Type B pancreatic cell (in vitro differentiated cells): ENCODE data around the gene PNPO. TPM values are rescaled to one million over a fixed set of nuclear protein-coding genes. Genes with fewer than 3 reads are reported as not detected.
"Not testable (repeated sequence)": the region's sequence is repeated elsewhere in the genome, so short reads cannot be mapped to it uniquely, and the experiment has no call there.

Experiments
- DNase-seq: peaks from one replicate; pipeline ENCODE4 v3.0.0; 2021; ENCODE audit warnings: mixed read lengths; ENCODE audit not compliant: unreplicated experiment; ENCODE audit errors: extremely low spot score
- H3K27ac Mint-ChIP-seq: 2 replicates; pipeline ENCODE4 v1.8.0; 2021; ENCODE audit warnings: mild to moderate bottlenecking, mixed read lengths
- H3K27me3 Mint-ChIP-seq: 2 replicates; pipeline ENCODE4 v1.8.0; 2021; ENCODE audit warnings: mixed read lengths
- H3K36me3 Mint-ChIP-seq: 2 replicates; pipeline ENCODE4 v1.8.0; 2021; ENCODE audit warnings: mixed read lengths
- H3K4me1 Mint-ChIP-seq: one replicate; pipeline ENCODE4 v1.8.0; 2021; ENCODE audit warnings: mixed read lengths; ENCODE audit not compliant: unreplicated experiment
- H3K4me3 Mint-ChIP-seq: 2 replicates; pipeline ENCODE4 v1.8.0; 2021; ENCODE audit warnings: mild to moderate bottlenecking, mixed read lengths
- H3K9me3 Mint-ChIP-seq: 2 replicates; pipeline ENCODE4 v1.8.0; 2021; ENCODE audit warnings: mixed read lengths
- total RNA-seq: library from RNA; stranded (reverse); gene quantifications from 2 replicates; pipeline ENCODE4 v1.2.1, GENCODE V29; 2021; ENCODE audit warnings: low replicate concordance
- TF ChIP-seq, protein P1 (sequence below): fragments of 200-600 bp; sonication (generic); conservative IDR thresholded peaks from 2 replicates; pipeline ENCODE4 v1.5.0; 2021; ENCODE audit warnings: antibody characterized with exemption, mild to moderate bottlenecking

The PNPO gene
- total RNA-seq, 1 donor from 2014 or later, result 12.8 TPM

DNA sequence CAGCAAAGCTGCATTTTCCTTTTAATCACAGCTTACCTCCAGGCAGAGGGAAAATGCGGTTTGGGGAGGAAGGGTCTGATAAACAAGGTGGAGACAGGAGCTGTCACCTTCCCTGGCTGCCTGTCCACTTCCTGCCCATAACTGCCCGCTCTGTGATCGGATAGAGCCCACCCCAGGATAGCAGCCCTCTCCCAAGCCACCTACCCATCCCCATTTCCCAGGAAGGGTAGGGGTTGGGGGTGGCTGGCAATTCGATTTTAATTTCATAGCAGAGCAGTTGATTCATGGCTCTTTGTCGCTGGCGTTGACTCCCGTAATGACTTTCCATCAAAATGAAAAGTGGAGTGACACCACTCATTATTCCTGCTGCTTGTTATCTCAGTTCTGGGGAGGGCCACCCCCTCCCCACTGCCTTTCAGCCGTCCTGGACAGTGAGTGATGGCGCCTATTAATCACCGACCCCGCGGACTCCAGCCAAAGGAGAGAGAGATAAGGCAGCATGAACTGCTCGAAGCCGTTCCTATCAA is 40.8 kb downstream of the PNPO start:
- TF ChIP-seq, protein P1, sequence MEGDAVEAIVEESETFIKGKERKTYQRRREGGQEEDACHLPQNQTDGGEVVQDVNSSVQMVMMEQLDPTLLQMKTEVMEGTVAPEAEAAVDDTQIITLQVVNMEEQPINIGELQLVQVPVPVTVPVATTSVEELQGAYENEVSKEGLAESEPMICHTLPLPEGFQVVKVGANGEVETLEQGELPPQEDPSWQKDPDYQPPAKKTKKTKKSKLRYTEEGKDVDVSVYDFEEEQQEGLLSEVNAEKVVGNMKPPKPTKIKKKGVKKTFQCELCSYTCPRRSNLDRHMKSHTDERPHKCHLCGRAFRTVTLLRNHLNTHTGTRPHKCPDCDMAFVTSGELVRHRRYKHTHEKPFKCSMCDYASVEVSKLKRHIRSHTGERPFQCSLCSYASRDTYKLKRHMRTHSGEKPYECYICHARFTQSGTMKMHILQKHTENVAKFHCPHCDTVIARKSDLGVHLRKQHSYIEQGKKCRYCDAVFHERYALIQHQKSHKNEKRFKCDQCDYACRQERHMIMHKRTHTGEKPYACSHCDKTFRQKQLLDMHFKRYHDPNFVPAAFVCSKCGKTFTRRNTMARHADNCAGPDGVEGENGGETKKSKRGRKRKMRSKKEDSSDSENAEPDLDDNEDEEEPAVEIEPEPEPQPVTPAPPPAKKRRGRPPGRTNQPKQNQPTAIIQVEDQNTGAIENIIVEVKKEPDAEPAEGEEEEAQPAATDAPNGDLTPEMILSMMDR, result no peak
- peaks cover 20% of the 10 kb centered on the region for H3K4me1 Mint-ChIP-seq
- H3K27me3 Mint-ChIP-seq, result peaks cover 6% of the 10 kb centered on the region
- no peak for DNase-seq
- H3K9me3 Mint-ChIP-seq, result no peaks in the 10 kb centered on the region
- no peak overlapping the region for H3K4me3 Mint-ChIP-seq
- no peak overlapping the region for H3K27ac Mint-ChIP-seq
- H3K36me3 Mint-ChIP-seq, result peaks cover 35% of the 10 kb centered on the region

DNA sequence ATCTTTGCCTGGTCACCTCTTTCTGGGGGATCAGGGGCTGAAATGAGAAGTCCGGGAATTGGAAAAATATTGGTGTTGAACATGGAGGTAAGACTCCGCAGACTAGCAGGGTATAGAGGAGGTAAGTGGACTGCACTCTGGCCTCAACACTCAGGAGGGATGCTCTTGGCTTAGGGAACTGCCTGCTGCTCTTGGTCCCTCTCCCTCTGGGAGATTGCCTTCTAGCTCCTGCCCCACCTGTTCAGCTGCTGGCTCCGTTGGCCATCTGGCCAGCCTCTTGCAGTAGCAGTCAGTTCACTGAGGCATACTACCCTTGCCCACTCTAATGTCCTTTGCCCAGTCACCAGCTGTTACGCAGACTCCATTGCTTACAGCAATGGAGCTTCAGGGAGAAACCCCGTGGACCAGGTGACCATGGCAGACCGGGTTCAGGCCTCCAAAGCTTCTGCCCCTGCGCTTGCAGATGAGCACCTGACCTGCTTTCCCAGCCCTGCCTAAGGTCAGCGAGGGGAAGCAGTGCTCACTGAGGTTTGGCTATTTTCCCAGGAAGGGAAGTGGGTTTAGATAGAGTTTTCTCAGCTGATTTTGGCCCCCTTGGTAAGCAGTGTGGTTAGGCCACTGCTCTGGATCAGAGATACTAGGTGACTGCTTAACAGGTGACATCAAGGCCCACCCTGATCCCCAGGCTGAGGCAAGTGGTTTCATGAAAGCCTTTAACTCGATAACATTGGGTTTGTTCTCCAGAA is 41.4 kb downstream of the PNPO start:
- Mint-ChIP-seq H3K27me3 (peaks cover 9% of the 10 kb centered on the region), H3K9me3 (no peaks in the 10 kb centered on the region), H3K27ac (peak overlapping the region; percentile 29), H3K4me1 (peaks cover 27% of the 10 kb centered on the region), H3K4me3 (peak overlapping the region; percentile 25), H3K36me3 (peaks cover 31% of the 10 kb centered on the region)
- DNase-seq, result no peak
- TF ChIP-seq, protein P1, result no peak

DNA sequence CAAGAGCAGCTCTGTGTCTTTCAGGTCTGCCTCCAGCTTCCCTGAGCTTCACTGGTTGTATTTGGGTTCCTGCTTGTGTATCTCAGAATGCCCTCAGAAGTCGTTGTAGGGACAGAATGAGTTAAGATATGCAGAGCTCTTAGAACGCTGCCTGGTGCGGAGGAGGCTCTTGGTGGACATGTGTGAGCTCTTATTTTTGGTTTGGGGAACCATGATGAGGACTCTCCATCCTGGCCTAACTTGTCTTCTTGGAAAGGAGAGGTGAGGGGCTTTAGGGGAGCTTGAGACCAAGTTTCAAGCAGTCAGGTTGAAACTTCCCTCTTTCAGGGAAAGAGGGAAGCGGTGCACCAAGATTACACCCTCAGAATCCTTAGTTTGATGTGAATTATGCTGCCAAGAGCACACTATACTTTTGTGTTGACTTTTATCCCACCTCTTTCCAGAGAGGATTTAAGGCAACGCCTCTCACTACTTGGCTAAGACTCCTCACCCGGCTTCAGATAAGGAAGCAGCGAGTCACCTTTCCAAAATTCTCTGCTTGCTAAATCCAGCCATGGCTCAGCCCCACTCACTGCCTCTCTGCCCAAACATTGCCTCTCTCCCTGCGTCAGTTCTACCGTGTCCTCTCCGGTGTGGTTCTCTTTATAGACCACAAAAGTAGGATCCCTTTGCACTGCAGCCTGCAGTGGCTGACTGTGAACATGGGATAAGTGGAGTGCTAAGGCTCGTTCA is 42.3 kb downstream of the PNPO start:
- Mint-ChIP-seq H3K9me3 (no peaks in the 10 kb centered on the region), H3K4me3 (no peak overlapping the region), H3K27ac (no peak overlapping the region), H3K27me3 (peaks cover 9% of the 10 kb centered on the region), H3K4me1 (peaks cover 32% of the 10 kb centered on the region), H3K36me3 (peaks cover 31% of the 10 kb centered on the region)
- TF ChIP-seq, protein P1, result no peak
- no peak for DNase-seq

DNA sequence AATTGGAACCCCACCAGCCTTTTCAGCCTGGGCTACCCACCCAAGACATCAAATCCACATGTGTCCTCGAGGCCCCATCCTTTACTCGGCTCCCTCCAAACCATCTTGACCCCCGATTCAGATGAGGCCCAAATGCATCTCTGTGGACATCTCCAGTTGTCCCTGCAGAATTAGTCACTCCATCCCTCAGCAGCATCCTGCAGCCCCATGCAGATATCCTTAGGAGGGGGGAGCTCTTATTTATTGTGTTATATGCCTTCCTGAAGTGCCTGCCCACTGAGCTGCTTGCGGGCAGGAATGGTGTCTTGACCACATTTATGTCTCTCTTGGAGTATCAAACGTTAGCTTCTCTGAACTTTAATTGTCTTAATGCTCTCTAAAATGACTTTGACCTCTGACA is 45.1 kb downstream of the PNPO start:
- H3K4me3 Mint-ChIP-seq, result peak overlapping the region; percentile 10
- H3K9me3 Mint-ChIP-seq, result no peaks in the 10 kb centered on the region
- peaks cover 16% of the 10 kb centered on the region for H3K36me3 Mint-ChIP-seq
- peaks cover 6% of the 10 kb centered on the region for H3K27me3 Mint-ChIP-seq
- DNase-seq, result no peak
- H3K4me1 Mint-ChIP-seq, result peaks cover 43% of the 10 kb centered on the region
- TF ChIP-seq, protein P1, result no peak
- peak overlapping the region; percentile 85 for H3K27ac Mint-ChIP-seq

DNA sequence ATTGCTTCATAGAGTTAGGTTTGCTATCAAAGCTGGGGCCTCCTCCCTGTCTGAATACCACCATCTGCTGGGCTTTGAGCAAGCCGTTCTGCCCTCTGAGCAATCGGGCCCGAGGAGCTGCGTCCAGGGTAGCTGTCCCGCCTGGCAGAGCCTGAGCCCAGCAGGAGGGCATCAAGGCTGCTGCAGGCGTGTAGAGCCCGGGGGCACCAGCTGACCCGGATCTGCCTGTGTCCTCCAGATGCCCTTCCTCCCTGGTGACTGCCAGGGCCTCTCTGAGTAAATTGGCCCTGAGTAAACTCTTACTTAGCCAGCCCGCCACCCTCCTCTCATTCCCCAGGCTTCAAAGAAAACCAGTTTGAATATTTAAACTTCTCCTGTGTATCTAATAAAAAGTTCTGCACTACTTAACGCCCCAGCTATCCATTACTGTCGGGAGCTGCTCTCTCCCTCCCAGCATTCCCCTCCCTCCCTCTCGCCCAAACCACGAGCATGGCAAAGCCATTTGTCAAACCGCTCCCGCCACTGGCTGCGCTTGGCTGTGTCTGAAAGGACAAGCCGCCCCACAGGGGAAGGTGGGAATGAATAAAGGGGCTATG is 46.0 kb downstream of the PNPO start:
- Mint-ChIP-seq H3K9me3 (no peaks in the 10 kb centered on the region), H3K4me1 (peaks cover 44% of the 10 kb centered on the region), H3K27me3 (peaks cover 6% of the 10 kb centered on the region), H3K4me3 (peak overlapping the region; percentile 23), H3K27ac (peak overlapping the region; percentile 85), H3K36me3 (peaks cover 14% of the 10 kb centered on the region)
- DNase-seq, result no peak
- TF ChIP-seq, protein P1, result no peak

DNA sequence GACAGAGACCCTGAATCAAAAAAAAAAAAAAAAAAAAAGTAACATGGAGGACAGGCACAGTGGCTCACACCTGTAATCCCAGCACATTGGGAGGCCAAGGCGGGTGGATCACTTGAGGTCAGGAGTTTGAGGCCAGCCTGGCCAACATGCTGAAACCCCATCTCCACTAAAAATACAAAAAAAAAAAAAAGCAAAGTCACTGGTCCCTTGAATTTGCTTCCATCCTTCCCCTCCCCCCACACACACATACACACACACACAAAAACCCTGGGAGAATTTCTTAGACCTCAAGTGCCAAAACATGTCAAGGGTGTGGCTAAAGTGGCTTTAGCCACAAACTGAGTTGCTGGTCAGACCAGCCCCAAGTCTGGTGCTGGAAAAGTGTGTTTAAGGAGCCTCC is 47.1 kb downstream of the PNPO start:
- H3K27ac Mint-ChIP-seq, result peak overlapping the region; percentile 48
- not testable (repeated sequence) for H3K9me3 Mint-ChIP-seq, DNase-seq, H3K27me3 Mint-ChIP-seq, H3K36me3 Mint-ChIP-seq
- peaks cover 49% of the 10 kb centered on the region for H3K4me1 Mint-ChIP-seq
- peak overlapping the region; percentile 9 for H3K4me3 Mint-ChIP-seq
